Upper lobe of left lung (tissue), 6 donors: Measurements from ENCODE around the gene HECTD4. TPM values are rescaled to one million over a fixed set of nuclear protein-coding genes. Genes with fewer than 3 reads are reported as not detected.

Source experiments
- ATAC-seq, 2 donors: fragments of 200-7000 bp; cut with Tn5 transposase; one replicate each; pipeline ENCODE4 v1.9.1; 2022; ENCODE audit warnings: mild to moderate bottlenecking in 2 of 2, moderate library complexity in 2 of 2; ENCODE audit not compliant: low FRiP score in 2 of 2
- DNase-seq, 2 donors: peaks; one replicate each; pipeline ENCODE4 v3.0.0-alpha.2; 2019 to 2020
- H3K27ac ChIP-seq, 4 donors: fragments of 200-600 bp; sonication (generic); one replicate each; pipeline ENCODE4 v1.5.1; 2016 to 2019
- H3K27me3 ChIP-seq, 4 donors: fragments of 200-600 bp; sonication (generic); one replicate each; pipeline ENCODE4 v1.5.1; 2017 to 2019
- H3K36me3 ChIP-seq, 4 donors: fragments of 200-600 bp; sonication (generic); one replicate each; pipeline ENCODE4 v1.5.1; 2016 to 2019
- H3K4me1 ChIP-seq, 4 donors: fragments of 200-600 bp; sonication (generic); one replicate each; pipeline ENCODE4 v1.5.1; 2018 to 2019
- H3K4me3 ChIP-seq, 4 donors: fragments of 200-600 bp; sonication (generic); one replicate each; pipeline ENCODE4 v1.5.1; 2017 to 2019; ENCODE audit warnings: mild to moderate bottlenecking in 2 of 4, moderate library complexity in 1 of 4
- H3K9me3 ChIP-seq, 4 donors: fragments of 200-600 bp; sonication (generic); one replicate each; pipeline ENCODE4 v1.5.1; 2018 to 2019
- EP300 ChIP-seq, 4 donors: sonication (generic); formaldehyde crosslinking; IDR thresholded peaks; one replicate each; pipeline ENCODE4 v1.5.1; 2017; ENCODE audit warnings: antibody characterized with exemption in 4 of 4, control low read depth in 2 of 4
- POLR2A ChIP-seq, 4 donors: fragments of 450-650 bp; IDR thresholded peaks; one replicate each; pipeline ENCODE4 v1.5.1; 2016 to 2017; ENCODE audit warnings: antibody characterized with exemption in 4 of 4, mild to moderate bottlenecking in 2 of 4
- POLR2AphosphoS5 ChIP-seq, 2 donors: sonication (generic); formaldehyde crosslinking; IDR thresholded peaks; one replicate each; pipeline ENCODE4 v1.5.1; 2017; ENCODE audit warnings: antibody characterized with exemption in 2 of 2
- WGBS, 2 donors: methylation state at CpG; one replicate each; pipeline ENCODE4 v1.1.5; 2017 to 2018; 5-methylcytosine and 5-hydroxymethylcytosine counted together
- total RNA-seq, 6 donors: library from RNA; depleted of rRNA in 4 of 6; stranded (reverse); fragments of >200 nt in 4 of 6; gene quantifications; one replicate each; pipeline versions ENCODE4 v1.1.0 to v1.2.1, GENCODE V29; 2016 to 2021
- TF ChIP-seq, protein P1 (sequence below), 6 experiments: fragments of 450-650 bp in 4 of 6; fragments of 200-600 bp in 2 of 6; sonication (generic) in 2 of 6; IDR thresholded peaks; one replicate each; pipeline ENCODE4 v1.5.1; 2016 to 2019; ENCODE audit warnings: antibody characterized with exemption in 6 of 6
- donor health status: DM: no; HTN: no; CAD: no; lungs with moderate emphysema.
- donor health status: DM: no; HTN: yes; CAD: no; lungs with severe emphysema.

HECTD4 gene
- total RNA-seq, 6 donors from 2014 or later: 34.1 to 196 (median 50.0) TPM

GRCh38 chr12:112218150-112218549, 164.1 kb downstream of the HECTD4 start:
- Histone ChIP-seq H3K4me1 (no peaks in the 10 kb centered on the region), H3K36me3 (peaks cover 5 to 53% (median 39%) of the 10 kb centered on the region in 4 donors), H3K27ac (no peak overlapping the region), H3K27me3 (no peaks in the 10 kb centered on the region), H3K9me3 (no peaks in the 10 kb centered on the region), H3K4me3 (no peak overlapping the region)
- DNase-seq (no peak), ATAC-seq (no peak)
- 87 to 89% methylated on average over 3 of the region's 3 CpGs for WGBS, 2 donors
- TF ChIP-seq POLR2A (IDR thresholded peaks at IDR 0.05): no peak
- TF ChIP-seq POLR2AphosphoS5 (IDR thresholded peaks at IDR 0.05): no peak
- TF ChIP-seq, protein P1, sequence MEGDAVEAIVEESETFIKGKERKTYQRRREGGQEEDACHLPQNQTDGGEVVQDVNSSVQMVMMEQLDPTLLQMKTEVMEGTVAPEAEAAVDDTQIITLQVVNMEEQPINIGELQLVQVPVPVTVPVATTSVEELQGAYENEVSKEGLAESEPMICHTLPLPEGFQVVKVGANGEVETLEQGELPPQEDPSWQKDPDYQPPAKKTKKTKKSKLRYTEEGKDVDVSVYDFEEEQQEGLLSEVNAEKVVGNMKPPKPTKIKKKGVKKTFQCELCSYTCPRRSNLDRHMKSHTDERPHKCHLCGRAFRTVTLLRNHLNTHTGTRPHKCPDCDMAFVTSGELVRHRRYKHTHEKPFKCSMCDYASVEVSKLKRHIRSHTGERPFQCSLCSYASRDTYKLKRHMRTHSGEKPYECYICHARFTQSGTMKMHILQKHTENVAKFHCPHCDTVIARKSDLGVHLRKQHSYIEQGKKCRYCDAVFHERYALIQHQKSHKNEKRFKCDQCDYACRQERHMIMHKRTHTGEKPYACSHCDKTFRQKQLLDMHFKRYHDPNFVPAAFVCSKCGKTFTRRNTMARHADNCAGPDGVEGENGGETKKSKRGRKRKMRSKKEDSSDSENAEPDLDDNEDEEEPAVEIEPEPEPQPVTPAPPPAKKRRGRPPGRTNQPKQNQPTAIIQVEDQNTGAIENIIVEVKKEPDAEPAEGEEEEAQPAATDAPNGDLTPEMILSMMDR (IDR thresholded peaks at IDR 0.05): no peak
- TF ChIP-seq EP300 (IDR thresholded peaks at IDR 0.05): no peak

- Histone ChIP-seq H3K4me3 (no peak overlapping the region), H3K4me1 (no peaks in the 10 kb centered on the region), H3K27ac (no peak overlapping the region), H3K9me3 (no peaks in the 10 kb centered on the region), H3K27me3 (no peaks in the 10 kb centered on the region), H3K36me3 (peaks cover 5 to 53% (median 38%) of the 10 kb centered on the region in 4 donors)
- ATAC-seq: no peak
- no peak for DNase-seq
- TF ChIP-seq POLR2A (IDR thresholded peaks at IDR 0.05): no peak
- no peak for TF ChIP-seq POLR2AphosphoS5 (IDR thresholded peaks at IDR 0.05)
- TF ChIP-seq EP300 (IDR thresholded peaks at IDR 0.05): no peak
- TF ChIP-seq, protein P1 (IDR thresholded peaks at IDR 0.05): no peak
Observed at GRCh38 chr12:112217647-112218046, 164.6 kb downstream of the HECTD4 start.

- DNase-seq (no peak), ATAC-seq (no peak)
- Histone ChIP-seq H3K36me3 (peaks cover 15 to 61% (median 48%) of the 10 kb centered on the region in 4 donors), H3K9me3 (no peaks in the 10 kb centered on the region), H3K27ac (no peak overlapping the region), H3K4me1 (no peaks in the 10 kb centered on the region), H3K27me3 (no peaks in the 10 kb centered on the region), H3K4me3 (no peak overlapping the region)
- TF ChIP-seq EP300 (IDR thresholded peaks at IDR 0.05) (no peak), POLR2AphosphoS5 (IDR thresholded peaks at IDR 0.05) (no peak), POLR2A (IDR thresholded peaks at IDR 0.05) (no peak)
- TF ChIP-seq, protein P1 (IDR thresholded peaks at IDR 0.05): no peak
- WGBS, 2 donors: 95 to 96% methylated on average over 7 of the region's 7 CpGs
Observed at GRCh38 chr12:112216223-112216622, 166.0 kb downstream of the HECTD4 start.

DNA sequence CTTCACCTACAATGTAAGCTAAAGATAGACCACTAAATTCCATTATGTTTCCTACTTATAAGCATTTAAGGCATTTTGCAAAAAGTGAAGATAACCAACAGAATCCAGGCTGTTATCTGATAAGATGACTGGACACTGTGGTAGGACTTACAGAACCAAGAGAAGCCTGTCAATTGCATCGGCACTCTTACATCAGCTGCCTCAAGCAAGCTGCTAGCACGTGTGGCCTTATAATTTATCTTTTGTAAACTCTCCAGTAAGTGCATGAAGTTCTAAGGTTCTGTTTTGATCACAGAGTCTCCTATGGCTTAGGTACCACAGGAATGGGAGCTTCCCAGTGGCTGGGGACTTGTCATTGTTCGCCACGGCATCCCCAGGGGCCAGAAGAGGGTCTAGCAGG, 168.2 kb downstream of the HECTD4 start:
- Histone ChIP-seq H3K4me1 (no peaks in the 10 kb centered on the region), H3K4me3 (no peak overlapping the region), H3K9me3 (no peaks in the 10 kb centered on the region), H3K27me3 (no peaks in the 10 kb centered on the region), H3K27ac (no peak overlapping the region), H3K36me3 (peaks cover 25 to 77% (median 66%) of the 10 kb centered on the region in 4 donors)
- TF ChIP-seq POLR2AphosphoS5 (IDR thresholded peaks at IDR 0.05) (no peak), POLR2A (IDR thresholded peaks at IDR 0.05) (no peak), EP300 (IDR thresholded peaks at IDR 0.05) (no peak)
- TF ChIP-seq, protein P1 (IDR thresholded peaks at IDR 0.05): no peak
- WGBS, 2 donors: 82 to 89% methylated on average over 4 of the region's 4 CpGs
- DNase-seq (no peak), ATAC-seq (no peak)

- WGBS, 2 donors: 93 to 99% methylated on average over 7 of the region's 7 CpGs
- TF ChIP-seq POLR2A (IDR thresholded peaks at IDR 0.05): no peak
- no peak for TF ChIP-seq POLR2AphosphoS5 (IDR thresholded peaks at IDR 0.05)
- TF ChIP-seq, protein P1 (IDR thresholded peaks at IDR 0.05): no peak
- TF ChIP-seq EP300 (IDR thresholded peaks at IDR 0.05): no peak
- no peak for DNase-seq
- no peak overlapping the region for H3K27ac ChIP-seq
- H3K4me1 ChIP-seq: no peaks in the 10 kb centered on the region
- no peak overlapping the region for H3K4me3 ChIP-seq
- no peaks in the 10 kb centered on the region for H3K27me3 ChIP-seq
- ATAC-seq: no peak
- peaks cover 32 to 90% (median 72%) of the 10 kb centered on the region in 4 donors for H3K36me3 ChIP-seq
- H3K9me3 ChIP-seq: no peaks in the 10 kb centered on the region
Observed at GRCh38 chr12:112208301-112208910, 173.8 kb downstream of the HECTD4 start.
